Suprapubic skin (tissue), 4 donors: ENCODE results near the gene CFAP45. TPM values are rescaled to one million over a fixed set of nuclear protein-coding genes. Genes with fewer than 3 reads are reported as not detected.
A peak's percentile ranks its signal among the peaks of the same experiment; 100 is the strongest.

Experiments
- DNase-seq, 2 donors: peaks; one replicate each; pipeline ENCODE4 v3.0.0-alpha.2; 2019; ENCODE audit warnings: low spot score in 2 of 2
- H3K27ac ChIP-seq: fragments of 200-600 bp; sonication (generic); one replicate; pipeline ENCODE4 v1.5.1; 2019
- H3K27me3 ChIP-seq: fragments of 200-600 bp; sonication (generic); one replicate; pipeline ENCODE4 v1.5.1; 2019
- H3K36me3 ChIP-seq: fragments of 200-600 bp; sonication (generic); one replicate; pipeline ENCODE4 v1.5.1; 2019
- H3K4me1 ChIP-seq: fragments of 200-600 bp; sonication (generic); one replicate; pipeline ENCODE4 v1.5.1; 2019
- H3K4me3 ChIP-seq: fragments of 200-600 bp; sonication (generic); one replicate; pipeline ENCODE4 v1.5.1; 2019; ENCODE audit warnings: mild to moderate bottlenecking
- H3K9me3 ChIP-seq: fragments of 200-600 bp; sonication (generic); one replicate; pipeline ENCODE4 v1.5.1; 2019
- CTCF ChIP-seq, 2 donors: fragments of 200-600 bp in 1 of 2; fragments of 450-650 bp in 1 of 2; sonication (generic) in 1 of 2; IDR thresholded peaks; one replicate each; pipeline ENCODE4 v1.5.1; 2016 to 2019; ENCODE audit warnings: antibody characterized with exemption in 2 of 2, mild to moderate bottlenecking in 1 of 2, moderate library complexity in 1 of 2
- EP300 ChIP-seq: sonication (generic); formaldehyde crosslinking; IDR thresholded peaks from one replicate; pipeline ENCODE4 v1.6.1; 2017; ENCODE audit warnings: antibody characterized with exemption
- POLR2A ChIP-seq, 2 donors: fragments of 450-650 bp; IDR thresholded peaks; one replicate each; pipeline ENCODE4 v1.6.1; 2017; ENCODE audit warnings: antibody characterized with exemption in 2 of 2, mild to moderate bottlenecking in 2 of 2, moderate library complexity in 2 of 2
- POLR2AphosphoS5 ChIP-seq, 3 donors: sonication (generic); formaldehyde crosslinking; IDR thresholded peaks; one replicate each; pipeline ENCODE4 v1.6.1; 2017; ENCODE audit warnings: antibody characterized with exemption in 3 of 3
- WGBS: methylation state at CpG from one replicate; pipeline ENCODE4 v1.1.5; 2018; 5-methylcytosine and 5-hydroxymethylcytosine counted together
- total RNA-seq, 4 donors: library from RNA; depleted of rRNA; stranded (reverse); fragments of >200 nt; gene quantifications; one replicate each; pipeline ENCODE4 v1.1.0, GENCODE V29; 2016

The CFAP45 gene
- total RNA-seq, 4 donors from 2014 or later = 0.78 to 2.1 (median 1.6) TPM

GRCh38 chr1:159860456-159860855, 39.5 kb downstream of the CFAP45 start:
- Histone ChIP-seq H3K9me3 (no peaks in the 10 kb centered on the region), H3K4me3 (peak overlapping the region; percentile 11), H3K27ac (peak overlapping the region; percentile 81), H3K36me3 (no peaks in the 10 kb centered on the region), H3K4me1 (peaks cover 43% of the 10 kb centered on the region), H3K27me3 (no peaks in the 10 kb centered on the region)
- TF ChIP-seq CTCF (IDR thresholded peaks at IDR 0.05) = no peak
- no peak for TF ChIP-seq EP300
- peak in 1 of 3 donors; percentile 16 for TF ChIP-seq POLR2AphosphoS5 (IDR thresholded peaks at IDR 0.05)
- no peak for TF ChIP-seq POLR2A (IDR thresholded peaks at IDR 0.05)
- no peak for DNase-seq
- no CpG with 5 or more reads among the region's 3 CpGs for WGBS

GRCh38 chr1:159859767-159860322, 40.1 kb downstream of the CFAP45 start:
- peak overlapping the region; percentile 81 for H3K27ac ChIP-seq

GRCh38 chr1:159857889-159858288, 42.1 kb downstream of the CFAP45 start:
- H3K27ac ChIP-seq = no peak overlapping the region
- no peaks in the 10 kb centered on the region for H3K27me3 ChIP-seq
- H3K4me3 ChIP-seq = no peak overlapping the region
- WGBS = 93% methylated on average over 6 of the region's 6 CpGs
- no peak for DNase-seq
- H3K36me3 ChIP-seq = no peaks in the 10 kb centered on the region
- peaks cover 56% of the 10 kb centered on the region for H3K4me1 ChIP-seq
- no peaks in the 10 kb centered on the region for H3K9me3 ChIP-seq
- no peak for TF ChIP-seq CTCF (IDR thresholded peaks at IDR 0.05)
- TF ChIP-seq EP300 = no peak
- no peak for TF ChIP-seq POLR2A (IDR thresholded peaks at IDR 0.05)
- no peak for TF ChIP-seq POLR2AphosphoS5 (IDR thresholded peaks at IDR 0.05)

More at GRCh38 chr1:159859767-159860322, 40.1 kb downstream of the CFAP45 start:
- 60% methylated on average over 6 of the region's 7 CpGs for WGBS
- no peaks in the 10 kb centered on the region for H3K36me3 ChIP-seq
- TF ChIP-seq POLR2A (IDR thresholded peaks at IDR 0.05) = no peak
- TF ChIP-seq POLR2AphosphoS5 (IDR thresholded peaks at IDR 0.05) = no peak
- TF ChIP-seq CTCF (IDR thresholded peaks at IDR 0.05) = no peak
- no peak for TF ChIP-seq EP300
- DNase-seq = peak in 1 of 2 donors; percentile 60
- peaks cover 44% of the 10 kb centered on the region for H3K4me1 ChIP-seq
- H3K9me3 ChIP-seq = no peaks in the 10 kb centered on the region
- no peak overlapping the region for H3K4me3 ChIP-seq
- no peaks in the 10 kb centered on the region for H3K27me3 ChIP-seq

GRCh38 chr1:159856576-159856975, 43.4 kb downstream of the CFAP45 start:
- no peak overlapping the region for H3K4me3 ChIP-seq
- H3K27ac ChIP-seq = no peak overlapping the region
- 95% methylated on average over 1 of the region's 1 CpG for WGBS

GRCh38 chr1:159855709-159856108, 44.3 kb downstream of the CFAP45 start:
- no peaks in the 10 kb centered on the region for H3K27me3 ChIP-seq
- DNase-seq = no peak
- H3K4me1 ChIP-seq = peaks cover 40% of the 10 kb centered on the region
- no peaks in the 10 kb centered on the region for H3K9me3 ChIP-seq
- no peaks in the 10 kb centered on the region for H3K36me3 ChIP-seq
- WGBS = 72% methylated on average over 12 of the region's 34 CpGs
- TF ChIP-seq CTCF (IDR thresholded peaks at IDR 0.05) = no peak
- TF ChIP-seq POLR2AphosphoS5 (IDR thresholded peaks at IDR 0.05) = no peak
- no peak for TF ChIP-seq POLR2A (IDR thresholded peaks at IDR 0.05)
- TF ChIP-seq EP300 = no peak
- H3K27ac ChIP-seq = no peak overlapping the region
- peak overlapping the region; percentile 67 for H3K4me3 ChIP-seq

More at GRCh38 chr1:159856576-159856975, 43.4 kb downstream of the CFAP45 start:
- DNase-seq = no peak
- TF ChIP-seq POLR2A (IDR thresholded peaks at IDR 0.05) = no peak
- peaks cover 46% of the 10 kb centered on the region for H3K4me1 ChIP-seq
- no peaks in the 10 kb centered on the region for H3K36me3 ChIP-seq
- no peaks in the 10 kb centered on the region for H3K27me3 ChIP-seq
- no peaks in the 10 kb centered on the region for H3K9me3 ChIP-seq
